K562 (cell line): ENCODE data around the gene NRCAM. TPM values are rescaled to one million over a fixed set of nuclear protein-coding genes. Genes with fewer than 3 reads are reported as not detected.

Experiments used
- ELF1 ChIP-seq: fragments of 200-800 bp; sonication (Bioruptor generic); IDR thresholded peaks from 2 replicates; pipeline ENCODE4 v1.6.1; 2016; ENCODE audit warnings: missing genetic modification characterization, missing compliant biosample characterization
- MYC ChIP-seq, 2 experiments: fragments of 250-450 bp in 1 of 2; sonication (Bioruptor Pico) in 1 of 2; IDR thresholded peaks; 2 replicates each; pipeline versions ENCODE4 v1.5.1 to v1.6.1; 2012 to 2021; ENCODE audit warnings: low read depth in 2 of 2, borderline replicate concordance in 1 of 2, improper control_type of control experiment in 1 of 2, low read length in 1 of 2, mild to moderate bottlenecking in 1 of 2, moderate library complexity in 1 of 2
- RBM34 ChIP-seq: fragments of 200-400 bp; formaldehyde crosslinking; IDR thresholded peaks from 2 replicates; pipeline ENCODE4 v1.6.1; 2018; ENCODE audit warnings: low read length, borderline replicate concordance; ENCODE audit not compliant: insufficient read depth
- ZNF197 ChIP-seq: fragments of 200-800 bp; sonication (Bioruptor generic); IDR thresholded peaks from 2 replicates; pipeline ENCODE4 v1.6.1; 2016; ENCODE audit warnings: low read depth, missing genetic modification characterization, missing compliant biosample characterization
- polyA plus RNA-seq, 8 experiments: library from polyadenylated mRNA; depleted of rRNA in 4 of 8; stranded (reverse) in 5 of 8; unstranded in 3 of 8; fragments of >200 nt; fragmentation: Nextera tagmentation in 2 of 8; fragmentation: Illumina TruSeq in 1 of 8; extraction: Ambion mirVana in 2 of 8; extraction: Trizol in 1 of 8; gene quantifications; 2 replicates each; pipeline versions ENCODE4 v1.2.1 to v1.2.3, GENCODE V29; 2011 to 2014; ENCODE audit warnings: inconsistent platforms in 1 of 8, missing spikeins in 1 of 8
- total RNA-seq, 7 experiments: library from RNA; depleted of rRNA in 6 of 7; stranded (reverse); fragments of >200 nt in 6 of 7; fragmentation: Illumina TruSeq in 2 of 7; extraction: Trizol in 2 of 7; gene quantifications; 2 replicates each; pipeline versions ENCODE4 v1.2.1 to v1.2.3, GENCODE V29; 2011 to 2021; ENCODE audit warnings: low replicate concordance in 1 of 7
- TF ChIP-seq, protein P1 (sequence below), 2 experiments: fragments of 450-650 bp; IDR thresholded peaks; 2 replicates each; pipeline ENCODE4 v1.6.1; 2018; ENCODE audit warnings: mild to moderate bottlenecking in 2 of 2, low read depth in 1 of 2; ENCODE audit not compliant: partially characterized antibody in 2 of 2

Gene NRCAM
- total and polyA plus RNA-seq, 9 of the 15 experiments (the other 6 are each of a cell fraction or from before 2014, with no cell fraction given) = 0.03 to 0.54 (median 0.12) TPM; not detected in 1

DNA sequence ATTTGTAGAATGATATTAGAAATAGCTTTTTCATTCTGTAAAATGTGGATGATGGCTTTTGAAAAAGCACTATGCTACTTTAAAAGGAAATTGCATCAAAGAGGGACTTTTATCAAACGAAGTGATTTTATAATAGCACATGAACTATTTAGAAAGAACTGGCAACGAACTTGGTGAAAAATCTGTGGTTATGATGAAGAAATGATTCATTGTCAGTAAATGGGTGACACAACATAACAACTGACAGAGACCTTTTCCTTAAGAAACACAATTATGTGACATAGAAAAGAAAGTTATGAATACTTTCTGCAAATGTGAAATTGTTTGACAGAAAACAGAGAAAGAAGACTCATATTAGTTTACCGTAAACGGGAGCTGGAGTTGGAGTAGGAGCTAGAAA, 265.3 kb downstream of the NRCAM start (continued):
- TF ChIP-seq, protein P1, sequence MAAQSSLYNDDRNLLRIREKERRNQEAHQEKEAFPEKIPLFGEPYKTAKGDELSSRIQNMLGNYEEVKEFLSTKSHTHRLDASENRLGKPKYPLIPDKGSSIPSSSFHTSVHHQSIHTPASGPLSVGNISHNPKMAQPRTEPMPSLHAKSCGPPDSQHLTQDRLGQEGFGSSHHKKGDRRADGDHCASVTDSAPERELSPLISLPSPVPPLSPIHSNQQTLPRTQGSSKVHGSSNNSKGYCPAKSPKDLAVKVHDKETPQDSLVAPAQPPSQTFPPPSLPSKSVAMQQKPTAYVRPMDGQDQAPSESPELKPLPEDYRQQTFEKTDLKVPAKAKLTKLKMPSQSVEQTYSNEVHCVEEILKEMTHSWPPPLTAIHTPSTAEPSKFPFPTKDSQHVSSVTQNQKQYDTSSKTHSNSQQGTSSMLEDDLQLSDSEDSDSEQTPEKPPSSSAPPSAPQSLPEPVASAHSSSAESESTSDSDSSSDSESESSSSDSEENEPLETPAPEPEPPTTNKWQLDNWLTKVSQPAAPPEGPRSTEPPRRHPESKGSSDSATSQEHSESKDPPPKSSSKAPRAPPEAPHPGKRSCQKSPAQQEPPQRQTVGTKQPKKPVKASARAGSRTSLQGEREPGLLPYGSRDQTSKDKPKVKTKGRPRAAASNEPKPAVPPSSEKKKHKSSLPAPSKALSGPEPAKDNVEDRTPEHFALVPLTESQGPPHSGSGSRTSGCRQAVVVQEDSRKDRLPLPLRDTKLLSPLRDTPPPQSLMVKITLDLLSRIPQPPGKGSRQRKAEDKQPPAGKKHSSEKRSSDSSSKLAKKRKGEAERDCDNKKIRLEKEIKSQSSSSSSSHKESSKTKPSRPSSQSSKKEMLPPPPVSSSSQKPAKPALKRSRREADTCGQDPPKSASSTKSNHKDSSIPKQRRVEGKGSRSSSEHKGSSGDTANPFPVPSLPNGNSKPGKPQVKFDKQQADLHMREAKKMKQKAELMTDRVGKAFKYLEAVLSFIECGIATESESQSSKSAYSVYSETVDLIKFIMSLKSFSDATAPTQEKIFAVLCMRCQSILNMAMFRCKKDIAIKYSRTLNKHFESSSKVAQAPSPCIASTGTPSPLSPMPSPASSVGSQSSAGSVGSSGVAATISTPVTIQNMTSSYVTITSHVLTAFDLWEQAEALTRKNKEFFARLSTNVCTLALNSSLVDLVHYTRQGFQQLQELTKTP (IDR thresholded peaks at IDR 0.05; ENCODE audit: low read depth in 1 of 2, partially characterized antibody in 2 of 2) = no peak
- TF ChIP-seq RBM34 (no peak), MYC (IDR thresholded peaks at IDR 0.05; ENCODE audit: low read depth, low read length) (no peak), MYC (CRISPR knock-in tag; IDR thresholded peaks at IDR 0.05; ENCODE audit: borderline replicate concordance, low read depth) (no peak), ELF1 (tag) (no peak), ZNF197 (CRISPR knock-in tag) (no peak)
